MM.1S (cell line): ENCODE results near the gene SPRED3.

Source experiments
- DNase-seq: peaks from one replicate; pipeline ENCODE4 v3.0.0-alpha.2; 2015
- H2AFZ ChIP-seq: fragments of 300-600 bp; sonication (generic); 2 replicates; pipeline ENCODE4 v1.6.0; 2016; ENCODE audit warnings: antibody characterized with exemption, low read length
- H3F3A ChIP-seq: fragments of 300-600 bp; sonication (generic); 2 replicates; pipeline ENCODE4 v1.6.1; 2016; ENCODE audit warnings: mild to moderate bottlenecking, antibody characterized with exemption, low read length, moderate library complexity, mixed read lengths; ENCODE audit not compliant: insufficient read depth
- H3K27ac ChIP-seq: fragments of 300-600 bp; sonication (generic); 2 replicates; pipeline ENCODE4 v1.5.1; 2016; ENCODE audit warnings: mild to moderate bottlenecking, low read length
- H3K27me3 ChIP-seq: fragments of 300-600 bp; sonication (generic); replicated peaks from 2 replicates; pipeline ENCODE4 v1.6.0; 2016; ENCODE audit warnings: low read length; ENCODE audit not compliant: insufficient read depth
- H3K36me3 ChIP-seq: fragments of 300-600 bp; sonication (generic); replicated peaks from 2 replicates; pipeline ENCODE4 v1.6.1; 2016; ENCODE audit warnings: mild to moderate bottlenecking, low read length, mixed read lengths; ENCODE audit not compliant: insufficient read depth
- H3K4me1 ChIP-seq: fragments of 300-600 bp; sonication (generic); 2 replicates; pipeline ENCODE4 v1.6.1; 2016; ENCODE audit warnings: low read length, mixed read lengths
- H3K4me2 ChIP-seq: fragments of 300-600 bp; sonication (generic); 2 replicates; pipeline ENCODE4 v1.6.0; 2016; ENCODE audit warnings: low read depth, low read length
- H3K4me3 ChIP-seq: fragments of 300-600 bp; sonication (generic); 2 replicates; pipeline ENCODE4 v1.5.1; 2016; ENCODE audit warnings: low read length, mixed read lengths
- H3K79me2 ChIP-seq: fragments of 300-600 bp; sonication (generic); 2 replicates; pipeline ENCODE4 v1.6.1; 2016; ENCODE audit warnings: mixed run types, low read length, mixed read lengths
- H3K9ac ChIP-seq: fragments of 300-600 bp; sonication (generic); 2 replicates; pipeline ENCODE4 v1.6.1; 2016; ENCODE audit warnings: low read length, mixed read lengths
- H3K9me2 ChIP-seq: fragments of 300-600 bp; sonication (generic); replicated peaks from 2 replicates; pipeline ENCODE4 v1.6.1; 2016; ENCODE audit warnings: mild to moderate bottlenecking, low read length, mixed read lengths; ENCODE audit not compliant: insufficient read depth
- H3K9me3 ChIP-seq: fragments of 300-600 bp; sonication (generic); replicated peaks from 2 replicates; pipeline ENCODE4 v1.6.1; 2016; ENCODE audit warnings: mild to moderate bottlenecking, low read length, mixed read lengths; ENCODE audit not compliant: insufficient read depth
- H4K20me1 ChIP-seq: fragments of 300-600 bp; sonication (generic); 2 replicates; pipeline ENCODE4 v1.6.1; 2016; ENCODE audit warnings: mild to moderate bottlenecking, low read length, moderate library complexity, mixed read lengths; ENCODE audit not compliant: insufficient read depth
- CTCF ChIP-seq: fragments of 300-600 bp; sonication (generic); IDR thresholded peaks from 2 replicates; pipeline ENCODE4 v1.5.1; 2016; ENCODE audit warnings: antibody characterized with exemption, low read length, mixed read lengths
- EZH2 ChIP-seq: fragments of 300-600 bp; sonication (generic); optimal IDR thresholded peaks from 2 replicates; pipeline ENCODE3; 2017; ENCODE audit warnings: low read depth, mild to moderate bottlenecking, antibody characterized with exemption, low read length, mixed read lengths
- EZH2phosphoT487 ChIP-seq: fragments of 300-600 bp; sonication (generic); IDR thresholded peaks from 2 replicates; pipeline ENCODE4 v1.6.1; 2018; ENCODE audit warnings: antibody characterized with exemption, low read length

The SPRED3 gene

GRCh38 chr19:38346837-38347236 is 41.7 kb upstream of the SPRED3 start:
- 0 out of 2 replicates have a peak, but pooled peaks cover 5% of the 10 kb centered on the region for H3K27me3 ChIP-seq
- H2AFZ ChIP-seq: no peak overlapping the region
- H3K79me2 ChIP-seq: no peaks in the 10 kb centered on the region
- H3F3A ChIP-seq: no peaks in the 10 kb centered on the region
- no peak overlapping the region for H3K27ac ChIP-seq
- no peaks in the 10 kb centered on the region for H3K9me2 ChIP-seq
- TF ChIP-seq EZH2: no peak
- no peak for TF ChIP-seq CTCF
- no peak for TF ChIP-seq EZH2phosphoT487
- no peak overlapping the region for H3K4me2 ChIP-seq
- no peaks in the 10 kb centered on the region for H3K9me3 ChIP-seq
- H4K20me1 ChIP-seq: no peaks in the 10 kb centered on the region
- no peaks in the 10 kb centered on the region for H3K4me1 ChIP-seq
- no peaks in the 10 kb centered on the region for H3K36me3 ChIP-seq
- no peak overlapping the region for H3K4me3 ChIP-seq
- H3K9ac ChIP-seq: no peak overlapping the region
- no peak for DNase-seq

GRCh38 chr19:38350883-38351282 is 37.6 kb upstream of the SPRED3 start:
- no peaks in the 10 kb centered on the region for H4K20me1 ChIP-seq
- no peak for DNase-seq

GRCh38 chr19:38351865-38352395 is 36.6 kb upstream of the SPRED3 start:
- DNase-seq: no peak
- H3K4me2 ChIP-seq: no peak overlapping the region
- H4K20me1 ChIP-seq: no peaks in the 10 kb centered on the region
- no peak overlapping the region for H3K27ac ChIP-seq
- H2AFZ ChIP-seq: no peak overlapping the region
- no peak overlapping the region for H3K9ac ChIP-seq
- no peaks in the 10 kb centered on the region for H3K9me2 ChIP-seq
- no peak overlapping the region for H3K4me3 ChIP-seq
- H3K4me1 ChIP-seq: no peaks in the 10 kb centered on the region
- no peak for TF ChIP-seq EZH2phosphoT487
- TF ChIP-seq CTCF: no peak
- TF ChIP-seq EZH2: no peak
- peaks cover 26% of the 10 kb centered on the region; the same call in 1 of the 2 replicates for H3K27me3 ChIP-seq
- no peaks in the 10 kb centered on the region for H3F3A ChIP-seq
- no peaks in the 10 kb centered on the region for H3K9me3 ChIP-seq
- H3K79me2 ChIP-seq: no peaks in the 10 kb centered on the region
- no peaks in the 10 kb centered on the region for H3K36me3 ChIP-seq

More at GRCh38 chr19:38350883-38351282, 37.6 kb upstream of the SPRED3 start:
- Histone ChIP-seq H3K4me2 (no peak overlapping the region), H3K9me2 (no peaks in the 10 kb centered on the region), H3K4me1 (no peaks in the 10 kb centered on the region), H3K27me3 (peaks cover 16% of the 10 kb centered on the region; the same call in 1 of the 2 replicates), H3K27ac (no peak overlapping the region), H3K4me3 (no peak overlapping the region), H3K9ac (no peak overlapping the region), H3K9me3 (no peaks in the 10 kb centered on the region), H2AFZ (no peak overlapping the region), H3F3A (no peaks in the 10 kb centered on the region), H3K79me2 (no peaks in the 10 kb centered on the region), H3K36me3 (no peaks in the 10 kb centered on the region)
- no peak for TF ChIP-seq EZH2
- no peak for TF ChIP-seq EZH2phosphoT487
- no peak for TF ChIP-seq CTCF
